IPS-15b (cell line): ENCODE data around the gene ERH.

Source experiments
- H3K27me3 ChIP-seq: one replicate; pipeline ENCODE4 v1.6.1; 2013; ENCODE audit warnings: low read length; ENCODE audit not compliant: control insufficient read depth, insufficient read depth
- H3K36me3 ChIP-seq: one replicate; pipeline ENCODE4 v1.6.1; 2013; ENCODE audit warnings: low read length; ENCODE audit not compliant: control insufficient read depth, insufficient read depth
- H3K4me1 ChIP-seq: one replicate; pipeline ENCODE4 v1.6.1; 2013; ENCODE audit warnings: mild to moderate bottlenecking, low read length; ENCODE audit not compliant: control insufficient read depth, insufficient read depth
- H3K4me3 ChIP-seq: one replicate; pipeline ENCODE4 v1.5.1; 2013; ENCODE audit warnings: low read depth, low read length
- H3K9ac ChIP-seq: one replicate; pipeline ENCODE4 v1.6.1; 2013; ENCODE audit warnings: low read depth, mild to moderate bottlenecking, low read length
- H3K9me3 ChIP-seq: one replicate; pipeline ENCODE4 v1.6.1; 2013; ENCODE audit warnings: mild to moderate bottlenecking, low read length; ENCODE audit not compliant: control insufficient read depth, insufficient read depth

Gene ERH

GRCh38 chr14:69333791-69334337, 64.2 kb downstream of the ERH start:
- Histone ChIP-seq H3K36me3 (no peaks in the 10 kb centered on the region), H3K9me3 (no peaks in the 10 kb centered on the region), H3K4me1 (no peaks in the 10 kb centered on the region), H3K4me3 (no peak overlapping the region), H3K27me3 (no peaks in the 10 kb centered on the region), H3K9ac (no peak overlapping the region)

DNA sequence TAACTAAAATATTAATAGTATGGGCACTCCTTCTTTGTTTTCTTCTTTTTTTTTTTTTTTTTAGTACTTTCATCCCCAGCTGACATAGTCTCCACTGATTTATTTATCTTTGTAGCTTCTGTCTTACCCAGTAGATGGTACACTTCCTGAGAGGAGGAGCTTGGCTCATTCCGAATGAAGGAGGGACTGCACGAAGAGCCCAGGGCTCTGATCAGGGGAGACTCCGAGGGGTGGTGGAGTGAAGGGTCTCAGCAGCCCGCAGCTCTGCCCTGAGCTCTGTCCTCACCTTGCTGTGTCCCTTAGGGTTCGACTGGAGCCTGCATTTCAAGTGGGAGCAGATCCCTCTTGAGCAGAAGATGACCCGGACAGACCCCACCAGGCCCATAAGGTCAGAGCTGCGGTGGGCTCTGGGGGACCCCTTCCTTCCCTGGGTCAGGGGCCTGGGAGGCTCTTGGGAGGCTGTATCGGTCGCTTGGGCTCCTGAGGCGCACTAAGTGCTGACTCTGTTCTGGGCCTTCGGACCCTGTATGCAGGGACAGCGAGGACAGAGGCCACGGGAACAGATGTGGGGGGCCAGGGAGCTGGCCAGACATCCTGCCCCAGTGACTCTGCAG, 65.2 kb downstream of the ERH start:
- Histone ChIP-seq H3K4me3 (no peak overlapping the region), H3K27me3 (no peaks in the 10 kb centered on the region), H3K4me1 (no peaks in the 10 kb centered on the region), H3K9me3 (no peaks in the 10 kb centered on the region), H3K9ac (no peak overlapping the region), H3K36me3 (no peaks in the 10 kb centered on the region)

- Histone ChIP-seq H3K9ac (no peak overlapping the region), H3K36me3 (no peaks in the 10 kb centered on the region), H3K9me3 (no peaks in the 10 kb centered on the region), H3K27me3 (no peaks in the 10 kb centered on the region), H3K4me3 (no peak overlapping the region), H3K4me1 (no peaks in the 10 kb centered on the region)
Measured at GRCh38 chr14:69331206-69331605, 66.9 kb downstream of the ERH start.
